NT2/D1 (cell line): ENCODE data around the gene SPCS2.

Experiments used
- DNase-seq: peaks from one replicate; pipeline ENCODE4 v3.0.0-alpha.2; 2011; ENCODE audit warnings: low read depth, low spot score
- H3K27me3 ChIP-seq: 2 replicates; pipeline ENCODE4 v1.6.0; 2011; ENCODE audit warnings: mild to moderate bottlenecking; ENCODE audit not compliant: insufficient read length, insufficient read depth
- H3K36me3 ChIP-seq: 2 replicates; pipeline ENCODE4 v1.6.1; 2011; ENCODE audit warnings: mild to moderate bottlenecking, low read length, mixed read lengths; ENCODE audit not compliant: insufficient read depth, insufficient read length
- H3K4me1 ChIP-seq: 2 replicates; pipeline ENCODE4 v1.5.1; 2011; ENCODE audit not compliant: insufficient read depth, insufficient read length
- H3K4me3 ChIP-seq: 2 replicates; pipeline ENCODE4 v1.5.1; 2011; ENCODE audit warnings: low read depth; ENCODE audit not compliant: insufficient read length
- H3K9ac ChIP-seq: 2 replicates; pipeline ENCODE4 v1.6.0; 2011; ENCODE audit warnings: low read depth; ENCODE audit not compliant: insufficient read length
- H3K9me3 ChIP-seq: 2 replicates; pipeline ENCODE4 v1.5.1; 2011; ENCODE audit warnings: mild to moderate bottlenecking, low read length; ENCODE audit not compliant: insufficient read depth
- SUZ12 ChIP-seq: IDR thresholded peaks from 2 replicates; pipeline ENCODE4 v1.6.1; 2011; ENCODE audit not compliant: insufficient read length, insufficient read depth; ENCODE audit errors: extremely low read depth
- YY1 ChIP-seq: IDR thresholded peaks from 2 replicates; pipeline ENCODE4 v1.6.1; 2011; ENCODE audit not compliant: insufficient read length, insufficient read depth
- ZNF274 ChIP-seq: IDR thresholded peaks from 2 replicates; pipeline ENCODE4 v1.6.1; 2011; ENCODE audit warnings: mild to moderate bottlenecking, low read depth, low read length

The SPCS2 gene

DNA sequence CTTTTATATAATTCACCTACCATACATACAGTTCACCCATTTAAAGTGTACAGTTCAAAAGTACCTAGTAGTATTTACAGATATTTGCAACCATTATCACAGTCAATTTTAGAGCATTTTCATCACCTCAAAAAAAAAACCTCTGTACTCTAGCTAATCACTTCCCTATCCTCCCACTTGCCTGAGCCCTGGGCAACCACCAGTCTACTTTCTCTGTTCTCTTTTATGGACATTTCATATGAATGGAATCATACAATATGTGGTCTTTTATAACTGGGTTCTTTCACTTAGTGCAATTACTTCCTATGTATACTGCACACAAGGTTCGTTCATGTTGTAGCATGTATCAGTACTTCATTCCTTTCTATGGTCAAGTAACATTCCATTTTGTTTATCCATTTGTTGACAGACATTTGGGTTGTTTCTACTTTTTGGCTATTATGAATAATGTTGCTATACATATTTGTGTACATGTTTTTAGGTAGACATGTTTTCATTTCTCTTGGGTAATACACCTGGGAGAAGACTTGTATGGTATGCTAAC is 21.9 kb downstream of the SPCS2 start:
- Histone ChIP-seq H3K4me3 (no peak overlapping the region), H3K4me1 (no peaks in the 10 kb centered on the region), H3K9me3 (no peaks in the 10 kb centered on the region), H3K27me3 (no peaks in the 10 kb centered on the region), H3K9ac (no peak overlapping the region), H3K36me3 (peaks cover 51% of the 10 kb centered on the region)
- TF ChIP-seq ZNF274 (no peak), YY1 (no peak), SUZ12 (no peak)
- DNase-seq, result no peak

DNA sequence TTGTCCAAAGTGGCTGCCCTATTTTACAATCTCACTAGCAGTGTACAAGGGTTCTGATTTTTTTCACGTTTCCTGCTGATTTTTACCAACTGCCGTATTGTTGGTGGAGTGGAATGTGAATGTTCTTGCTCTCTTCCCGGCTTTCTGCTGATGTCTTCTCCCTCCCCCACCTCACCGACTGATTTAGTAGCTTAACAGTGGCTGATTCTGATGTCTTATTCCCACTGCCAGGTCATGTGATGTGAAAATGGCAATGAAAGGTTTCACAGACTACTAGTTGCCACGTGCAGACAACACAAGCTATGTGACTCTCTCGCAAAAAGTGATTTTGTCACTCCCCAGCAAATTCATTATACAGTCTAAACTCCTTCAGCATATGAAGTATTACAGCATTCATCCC is 22.4 kb downstream of the SPCS2 start:
- H3K4me3 ChIP-seq, result no peak overlapping the region
- TF ChIP-seq ZNF274 (no peak), YY1 (no peak), SUZ12 (no peak)
- no peaks in the 10 kb centered on the region for H3K27me3 ChIP-seq
- H3K9me3 ChIP-seq, result no peaks in the 10 kb centered on the region
- no peaks in the 10 kb centered on the region for H3K4me1 ChIP-seq
- no peak overlapping the region for H3K9ac ChIP-seq
- no peak for DNase-seq
- peaks cover 51% of the 10 kb centered on the region for H3K36me3 ChIP-seq

DNA sequence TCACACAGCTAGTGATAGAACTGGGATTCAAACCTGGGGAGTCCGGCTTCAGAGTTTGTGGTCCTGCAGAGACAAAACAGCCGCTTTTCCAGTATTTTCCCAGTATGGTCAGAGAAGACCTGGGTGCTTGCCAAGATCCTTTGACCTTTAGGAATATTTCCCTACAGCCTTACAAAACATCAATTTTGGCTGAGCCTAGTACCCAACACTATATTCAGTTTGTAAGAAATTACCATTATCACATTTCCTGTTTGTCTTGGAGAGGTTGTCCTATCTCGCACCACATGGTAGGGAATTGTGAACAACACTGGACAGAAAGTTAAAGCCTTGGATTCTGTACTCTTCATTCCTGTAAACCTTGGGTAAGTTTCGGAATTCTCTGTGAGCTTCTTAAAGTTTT is 29.0 kb downstream of the SPCS2 start:
- DNase-seq, result no peak
- H3K9ac ChIP-seq, result no peak overlapping the region
- H3K9me3 ChIP-seq, result no peaks in the 10 kb centered on the region
- no peaks in the 10 kb centered on the region for H3K4me1 ChIP-seq
- TF ChIP-seq ZNF274 (no peak), YY1 (no peak), SUZ12 (no peak)
- no peak overlapping the region for H3K4me3 ChIP-seq
- peaks cover 38% of the 10 kb centered on the region for H3K36me3 ChIP-seq
- H3K27me3 ChIP-seq, result no peaks in the 10 kb centered on the region

DNA sequence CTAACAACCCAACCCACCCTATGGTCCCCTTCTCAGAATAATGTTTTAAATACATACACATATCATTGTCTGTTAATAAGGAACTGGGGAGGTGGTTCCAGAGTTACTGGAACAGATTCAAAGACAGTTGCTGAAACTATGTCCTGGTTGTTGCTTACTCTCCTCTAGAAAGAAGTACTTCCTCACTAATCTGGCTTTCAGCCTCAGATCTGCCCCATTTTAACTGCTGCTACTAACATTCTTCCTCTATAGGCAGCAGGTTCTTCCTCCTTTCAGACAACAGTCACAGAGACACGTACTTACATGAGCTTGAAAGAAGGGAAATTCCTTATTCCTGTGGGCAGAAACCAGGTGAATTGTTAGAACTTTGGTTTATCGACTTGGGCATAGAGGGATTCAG is 31.6 kb downstream of the SPCS2 start:
- H3K9ac ChIP-seq, result no peak overlapping the region
- no peaks in the 10 kb centered on the region for H3K27me3 ChIP-seq
- TF ChIP-seq YY1, result no peak
- TF ChIP-seq SUZ12, result no peak
- TF ChIP-seq ZNF274, result no peak
- H3K4me3 ChIP-seq, result no peak overlapping the region
- DNase-seq, result no peak
- no peaks in the 10 kb centered on the region for H3K4me1 ChIP-seq
- peaks cover 23% of the 10 kb centered on the region for H3K36me3 ChIP-seq
- H3K9me3 ChIP-seq, result no peaks in the 10 kb centered on the region

DNA sequence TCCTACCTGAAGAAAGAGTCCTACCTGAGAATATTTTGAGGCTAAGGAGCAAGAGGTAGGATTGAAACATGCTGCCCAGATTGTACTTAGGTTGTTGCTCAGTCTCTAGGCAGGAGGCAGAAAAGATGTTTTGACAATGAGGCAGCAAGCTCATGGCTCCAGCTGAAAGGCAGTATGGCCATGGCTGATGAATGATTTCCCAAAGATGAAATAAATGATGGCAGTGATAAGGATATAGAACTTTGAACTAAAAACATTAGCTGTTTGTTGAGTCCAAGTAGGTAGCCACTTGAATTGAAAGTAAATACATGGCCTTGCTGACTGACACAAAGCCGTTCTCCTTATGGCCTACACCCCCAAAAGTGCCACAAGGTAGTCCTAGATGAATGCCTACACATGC is 32.8 kb downstream of the SPCS2 start:
- H3K4me3 ChIP-seq, result no peak overlapping the region

DNA sequence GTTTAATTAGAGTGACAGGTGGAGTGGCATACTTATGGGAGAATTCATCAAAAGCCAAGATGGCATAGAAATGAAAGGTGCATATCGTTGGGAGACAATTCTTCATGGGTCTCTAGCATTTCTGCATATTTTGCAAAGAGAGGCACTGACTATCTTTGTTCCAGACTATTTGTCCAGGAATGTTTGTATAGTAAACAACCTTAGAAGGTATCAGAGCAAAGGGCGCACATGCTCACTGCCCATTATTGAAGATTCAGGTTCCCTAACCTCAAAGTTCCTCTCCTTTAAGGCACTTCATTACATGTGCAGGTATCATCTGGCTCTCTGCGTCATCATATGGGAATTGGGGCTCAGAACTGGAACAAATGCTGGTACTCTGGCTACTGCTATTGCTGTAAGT is 35.0 kb downstream of the SPCS2 start:
- no peaks in the 10 kb centered on the region for H3K9me3 ChIP-seq
- H3K9ac ChIP-seq, result no peak overlapping the region
- H3K4me3 ChIP-seq, result no peak overlapping the region
- TF ChIP-seq ZNF274, result no peak
- TF ChIP-seq SUZ12, result no peak
- no peak for TF ChIP-seq YY1
- peaks cover 5% of the 10 kb centered on the region for H3K36me3 ChIP-seq
- no peak for DNase-seq
- H3K27me3 ChIP-seq, result no peaks in the 10 kb centered on the region
- H3K4me1 ChIP-seq, result no peaks in the 10 kb centered on the region

More for the DNA sequence above, 32.8 kb downstream of the SPCS2 start:
- Histone ChIP-seq H3K36me3 (peaks cover 17% of the 10 kb centered on the region), H3K27me3 (no peaks in the 10 kb centered on the region), H3K4me1 (no peaks in the 10 kb centered on the region), H3K9ac (no peak overlapping the region), H3K9me3 (no peaks in the 10 kb centered on the region)
- no peak for DNase-seq
- TF ChIP-seq YY1, result no peak
- TF ChIP-seq ZNF274, result no peak
- no peak for TF ChIP-seq SUZ12

DNA sequence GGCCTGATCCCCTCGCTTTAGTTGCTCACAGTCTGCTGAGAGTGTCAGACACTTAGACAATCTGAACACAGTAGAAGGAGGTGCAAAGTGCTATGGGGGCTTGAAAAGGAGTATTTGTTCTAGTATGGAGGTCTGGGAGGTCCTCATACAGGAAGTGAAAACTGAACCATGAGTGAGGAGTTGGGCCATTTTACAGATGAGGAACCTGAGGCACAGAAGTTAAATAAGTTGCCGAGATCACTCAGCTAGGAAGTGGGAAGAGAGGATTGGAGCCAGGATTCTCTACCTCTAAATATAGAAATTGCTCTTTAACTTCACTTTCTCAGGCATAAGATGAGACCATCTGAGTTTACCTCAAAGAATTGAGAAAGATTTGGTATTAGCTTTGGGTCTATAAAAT is 35.7 kb downstream of the SPCS2 start:
- Histone ChIP-seq H3K27me3 (no peaks in the 10 kb centered on the region), H3K36me3 (peaks cover 3% of the 10 kb centered on the region), H3K9me3 (no peaks in the 10 kb centered on the region), H3K4me1 (no peaks in the 10 kb centered on the region), H3K9ac (no peak overlapping the region), H3K4me3 (no peak overlapping the region)
- no peak for DNase-seq
- TF ChIP-seq SUZ12 (no peak), YY1 (no peak)
